HEK293 (cell line): ENCODE data around the gene MACO1.

Experiments
- CTCF ChIP-seq: fragments of 450-650 bp; formaldehyde crosslinking; IDR thresholded peaks from 2 replicates; pipeline ENCODE4 v1.5.1; 2016; ENCODE audit warnings: missing biosample characterization, missing genetic modification characterization
- PATZ1 ChIP-seq: fragments of 450-650 bp; formaldehyde crosslinking; IDR thresholded peaks from 2 replicates; pipeline ENCODE4 v1.5.1; 2016; ENCODE audit warnings: missing biosample characterization, missing genetic modification characterization
- ZBTB20 ChIP-seq: fragments of 450-650 bp; formaldehyde crosslinking; IDR thresholded peaks from 2 replicates; pipeline ENCODE4 v1.5.1; 2016; ENCODE audit warnings: missing biosample characterization, missing genetic modification characterization

- TF ChIP-seq CTCF (tag by site-specific recombination) (no peak), PATZ1 (no peak), ZBTB20 (no peak)
Measured at GRCh38 chr1:25520446-25521061, 89.9 kb downstream of the MACO1 start.
